ENCODE data around the gene MAGI1. TPM values are rescaled to one million over a fixed set of nuclear protein-coding genes. Genes with fewer than 3 reads are reported as not detected.

Gene MAGI1
- total RNA-seq, 1 experiment from 2014 or later = 58.2 TPM

- TF ChIP-seq ZBTB43 (CRISPR knock-in tag; IDR thresholded peaks at IDR 0.05) = no peak
- TF ChIP-seq ERG (CRISPR knock-in tag; IDR thresholded peaks at IDR 0.05) = no peak
- TF ChIP-seq CTCF (IDR thresholded peaks at IDR 0.05) = no peak
- no peak for TF ChIP-seq GTF2I (CRISPR knock-in tag; conservative IDR thresholded peaks at IDR 0.05)
- no peak for TF ChIP-seq FOXJ3 (CRISPR knock-in tag; IDR thresholded peaks at IDR 0.05; ENCODE audit: borderline replicate concordance)
- no peak for TF ChIP-seq GRHL2 (CRISPR knock-in tag; IDR thresholded peaks at IDR 0.05; ENCODE audit: insufficient replicate concordance, severe bottlenecking)
- no peak for TF ChIP-seq ZSCAN18 (CRISPR knock-in tag; IDR thresholded peaks at IDR 0.05)
- no peak for TF ChIP-seq ZNF263 (CRISPR knock-in tag; IDR thresholded peaks at IDR 0.05; ENCODE audit: low read depth)
Measured at GRCh38 chr3:65671004-65671403, 367.7 kb downstream of the MAGI1 start (continued).

- Mint-ChIP-seq H3K27me3 (ENCODE audit: low read depth) (no peaks in the 10 kb centered on the region), H3K4me1 (peaks cover 33% of the 10 kb centered on the region), H3K9me3 (no peaks in the 10 kb centered on the region), H3K36me3 (no peaks in the 10 kb centered on the region), H3K4me3 (no peak overlapping the region), H3K27ac (no peak overlapping the region)
- DNase-seq (ENCODE audit: low spot score) (no peak), ATAC-seq (no peak)
- CTCF ChIA-PET = interaction anchor here (1.3 kb wide), 1 partner anchor 203 kb away, joined by 3 read pairs; no protein-coding TSS in a partner anchor
- POLR2A ChIA-PET = interaction anchor here (0.8 kb wide), 1 partner anchor 9 kb away, joined by 3 read pairs; no protein-coding TSS in a partner anchor
- TF ChIP-seq PREB (CRISPR knock-in tag; IDR thresholded peaks at IDR 0.05; ENCODE audit: borderline replicate concordance) (no peak), CDX4 (CRISPR knock-in tag; IDR thresholded peaks at IDR 0.05; ENCODE audit: borderline replicate concordance) (no peak), NFATC4 (CRISPR knock-in tag; IDR thresholded peaks at IDR 0.05) (no peak), NFE2L1 (CRISPR knock-in tag; IDR thresholded peaks at IDR 0.05) (no peak), JAZF1 (CRISPR knock-in tag; IDR thresholded peaks at IDR 0.05) (no peak), HMGXB4 (CRISPR knock-in tag; IDR thresholded peaks at IDR 0.05) (no peak), USF2 (CRISPR knock-in tag; IDR thresholded peaks at IDR 0.05) (no peak), ESRRA (CRISPR knock-in tag; IDR thresholded peaks at IDR 0.05; ENCODE audit: borderline replicate concordance) (no peak), OVOL2 (CRISPR knock-in tag; IDR thresholded peaks at IDR 0.05; ENCODE audit: borderline replicate concordance) (no peak), HMGA2 (CRISPR knock-in tag; IDR thresholded peaks at IDR 0.05) (no peak), ATF3 (CRISPR knock-in tag; conservative IDR thresholded peaks at IDR 0.05) (no peak), FOXJ3 (CRISPR knock-in tag; IDR thresholded peaks at IDR 0.05; ENCODE audit: borderline replicate concordance) (no peak), MAX (CRISPR knock-in tag; IDR thresholded peaks at IDR 0.05) (no peak), ATF1 (CRISPR knock-in tag; IDR thresholded peaks at IDR 0.05) (no peak)
Measured at GRCh38 chr3:65669163-65669875, 369.4 kb downstream of the MAGI1 start.

Data from WTC11 (cell line).